ENCODE results near the gene CCDC82. TPM values are rescaled to one million over a fixed set of nuclear protein-coding genes. Genes with fewer than 3 reads are reported as not detected.
A peak's percentile ranks its signal among the peaks of the same experiment; 100 is the strongest.

CCDC82 gene
- total and polyA plus RNA-seq, 2 experiments from 2014 or later, result 19.1 to 33.2 TPM

- H3K4me2 ChIP-seq (ENCODE audit: unreplicated experiment), result peak overlapping the region; percentile 12
- H3K36me3 ChIP-seq (ENCODE audit: low read depth), result peaks cover 4% of the 10 kb centered on the region; the same call in 1 of the 2 replicates
- no peak overlapping the region for H3K9ac ChIP-seq
- H3K79me2 ChIP-seq (ENCODE audit: insufficient read depth), result peaks cover 100% of the 10 kb centered on the region
- no peak overlapping the region for H2AFZ ChIP-seq
- peaks cover 71% of the 10 kb centered on the region for H3K4me1 ChIP-seq (ENCODE audit: insufficient read depth)
- TF ChIP-seq EZH2 (IDR thresholded peaks at IDR 0.05; ENCODE audit: insufficient read depth, poor library complexity, severe bottlenecking), result no peak
- TF ChIP-seq EZH2phosphoT487 (IDR thresholded peaks at IDR 0.05; ENCODE audit: insufficient read depth, low read depth), result no peak
- H3K27me3 ChIP-seq (replicated peaks; ENCODE audit: insufficient read depth), result no peaks in the 10 kb centered on the region
- no peak for DNase-seq
- H3F3A ChIP-seq (ENCODE audit: insufficient read depth), result peaks cover 55% of the 10 kb centered on the region
- H3K4me3 ChIP-seq, result no peak overlapping the region
- in situ Hi-C loops (cut with MboI), result no loop called here
- H4K20me1 ChIP-seq (ENCODE audit: insufficient read depth), result no peaks in the 10 kb centered on the region
- WGBS, 2 experiments (ENCODE audit: low coverage in 1 of 2, low lambda C conversion rate in 2 of 2, missing lambda C conversion rate in 2 of 2), result 81 to 85% methylated on average over 3 of the region's 3 CpGs
- H3K9me2 ChIP-seq (ENCODE audit: insufficient read depth), result no peaks in the 10 kb centered on the region
- 0 out of 2 replicates have a peak overlapping the region, but pooled peaks have one; percentile 4 for H3K27ac ChIP-seq
- no peaks in the 10 kb centered on the region for H3K9me3 ChIP-seq (ENCODE audit: low read depth)
Measured at GRCh38 chr11:96329855-96330510, 59.7 kb downstream of the CCDC82 start.

- Histone ChIP-seq H3K4me3 (no peak overlapping the region), H3K27ac (peak overlapping the region; percentile 4; the same call in 1 of the 2 replicates), H2AFZ (no peak overlapping the region), H3K9me2 (ENCODE audit: insufficient read depth) (no peaks in the 10 kb centered on the region), H3K27me3 (replicated peaks; ENCODE audit: insufficient read depth) (no peaks in the 10 kb centered on the region), H3K4me2 (ENCODE audit: unreplicated experiment) (no peak overlapping the region), H3K79me2 (ENCODE audit: insufficient read depth) (peaks cover 98% of the 10 kb centered on the region), H3K36me3 (ENCODE audit: low read depth) (peaks cover under 1% of the 10 kb centered on the region; the same call in 1 of the 2 replicates), H4K20me1 (ENCODE audit: insufficient read depth) (no peaks in the 10 kb centered on the region), H3K4me1 (ENCODE audit: insufficient read depth) (peaks cover 76% of the 10 kb centered on the region), H3F3A (ENCODE audit: insufficient read depth) (peaks cover 54% of the 10 kb centered on the region), H3K9ac (no peak overlapping the region), H3K9me3 (ENCODE audit: low read depth) (no peaks in the 10 kb centered on the region)
- 100% methylated on average over 1 of the region's 1 CpG for WGBS, 2 experiments (ENCODE audit: low coverage in 1 of 2, low lambda C conversion rate in 2 of 2, missing lambda C conversion rate in 2 of 2)
- in situ Hi-C loops (cut with MboI), result no loop called here
- no peak for TF ChIP-seq EZH2phosphoT487 (IDR thresholded peaks at IDR 0.05; ENCODE audit: insufficient read depth, low read depth)
- no peak for TF ChIP-seq EZH2 (IDR thresholded peaks at IDR 0.05; ENCODE audit: insufficient read depth, poor library complexity, severe bottlenecking)
- DNase-seq, result no peak
Measured at GRCh38 chr11:96329419-96329818, 60.3 kb downstream of the CCDC82 start.

- Histone ChIP-seq H3F3A (ENCODE audit: insufficient read depth) (peaks cover 54% of the 10 kb centered on the region), H3K27me3 (replicated peaks; ENCODE audit: insufficient read depth) (no peaks in the 10 kb centered on the region), H2AFZ (no peak overlapping the region), H3K9me3 (ENCODE audit: low read depth) (no peaks in the 10 kb centered on the region), H3K4me3 (no peak overlapping the region), H3K4me1 (ENCODE audit: insufficient read depth) (peaks cover 76% of the 10 kb centered on the region), H3K4me2 (ENCODE audit: unreplicated experiment) (no peak overlapping the region), H4K20me1 (ENCODE audit: insufficient read depth) (no peaks in the 10 kb centered on the region), H3K9me2 (ENCODE audit: insufficient read depth) (no peaks in the 10 kb centered on the region), H3K27ac (no peak overlapping the region), H3K9ac (no peak overlapping the region), H3K36me3 (ENCODE audit: low read depth) (no peaks in the 10 kb centered on the region), H3K79me2 (ENCODE audit: insufficient read depth) (peaks cover 98% of the 10 kb centered on the region)
- no peak for TF ChIP-seq EZH2phosphoT487 (IDR thresholded peaks at IDR 0.05; ENCODE audit: insufficient read depth, low read depth)
- no peak for TF ChIP-seq EZH2 (IDR thresholded peaks at IDR 0.05; ENCODE audit: insufficient read depth, poor library complexity, severe bottlenecking)
- no peak for DNase-seq
- in situ Hi-C loops (cut with MboI), result no loop called here
- 91 to 93% methylated on average over 8 of the region's 8 CpGs for WGBS, 2 experiments (ENCODE audit: low coverage in 1 of 2, low lambda C conversion rate in 2 of 2, missing lambda C conversion rate in 2 of 2)
Measured at GRCh38 chr11:96328395-96329010, 61.2 kb downstream of the CCDC82 start.

GRCh38 chr11:96326959-96327358 is 62.8 kb downstream of the CCDC82 start:
- in situ Hi-C loops (cut with MboI), result no loop called here
- 89 to 93% methylated on average over 7 of the region's 7 CpGs for WGBS, 2 experiments (ENCODE audit: low coverage in 1 of 2, low lambda C conversion rate in 2 of 2, missing lambda C conversion rate in 2 of 2)
- Histone ChIP-seq H3K4me2 (ENCODE audit: unreplicated experiment) (no peak overlapping the region), H4K20me1 (ENCODE audit: insufficient read depth) (no peaks in the 10 kb centered on the region), H3K4me1 (ENCODE audit: insufficient read depth) (peaks cover 64% of the 10 kb centered on the region), H3K9me3 (ENCODE audit: low read depth) (no peaks in the 10 kb centered on the region), H3K4me3 (no peak overlapping the region), H3F3A (ENCODE audit: insufficient read depth) (peaks cover 47% of the 10 kb centered on the region), H2AFZ (no peak overlapping the region), H3K79me2 (ENCODE audit: insufficient read depth) (peaks cover 98% of the 10 kb centered on the region), H3K9ac (no peak overlapping the region), H3K9me2 (ENCODE audit: insufficient read depth) (no peaks in the 10 kb centered on the region), H3K27ac (0 out of 2 replicates have a peak overlapping the region, but pooled peaks have one; percentile 3), H3K27me3 (replicated peaks; ENCODE audit: insufficient read depth) (no peaks in the 10 kb centered on the region), H3K36me3 (ENCODE audit: low read depth) (no peaks in the 10 kb centered on the region)
- no peak for DNase-seq
- no peak for TF ChIP-seq EZH2 (IDR thresholded peaks at IDR 0.05; ENCODE audit: insufficient read depth, poor library complexity, severe bottlenecking)
- no peak for TF ChIP-seq EZH2phosphoT487 (IDR thresholded peaks at IDR 0.05; ENCODE audit: insufficient read depth, low read depth)
